Panc1 (cell line): ENCODE measurements around the gene AOC3. TPM values are rescaled to one million over a fixed set of nuclear protein-coding genes. Genes with fewer than 3 reads are reported as not detected.
"Not testable (repeated sequence)": the region's sequence is repeated elsewhere in the genome, so short reads cannot be mapped to it uniquely, and the experiment has no call there.

Experiments
- ATAC-seq: fragments of 200-7000 bp; cut with Tn5 transposase; 2 replicates; pipeline ENCODE4 v1.9.1; 2020; ENCODE audit warnings: mild to moderate bottlenecking, moderate library complexity
- BruUV-seq: library from RNA; stranded (reverse); fragments of 400-500 nt; replicated peaks from 2 replicates; lab custom pipeline; 2021; lab: Mats Ljungman, UMichigan
- CTCF ChIA-PET: fragments of 300-600 bp; sonication (Branson Sonifier 250); formaldehyde crosslinking; loops from one replicate; lab custom pipeline; 2022; ENCODE audit warnings: antibody characterized with exemption; lab: Charles Lee
- POLR2A ChIA-PET: fragments of 300-600 bp; sonication (Branson Sonifier 250); formaldehyde crosslinking; loops from one replicate; lab custom pipeline; 2022; ENCODE audit warnings: antibody characterized with exemption; lab: Charles Lee
- DNase-seq: peaks from one replicate; pipeline ENCODE4 v3.0.0-alpha.2; 2010; ENCODE audit warnings: low read depth, low spot score
- H3K27ac ChIP-seq: 2 replicates; pipeline ENCODE4 v1.5.1; 2011; ENCODE audit warnings: mild to moderate bottlenecking, low read length, inconsistent platforms
- H3K27me3 ChIP-seq: fragments of 200-500 bp; sonication (Bioruptor generic); 2 replicates; pipeline ENCODE4 v1.6.0; 2014; ENCODE audit warnings: low read length, inconsistent platforms; ENCODE audit not compliant: control insufficient read depth, insufficient read depth
- H3K36me3 ChIP-seq: fragments of 200-500 bp; sonication (Bioruptor generic); 2 replicates; pipeline ENCODE4 v1.5.1; 2014; ENCODE audit warnings: inconsistent platforms, mild to moderate bottlenecking, low read length, moderate library complexity; ENCODE audit not compliant: control insufficient read depth, insufficient read depth
- H3K4me1 ChIP-seq: 2 replicates; pipeline ENCODE4 v1.5.1; 2011; ENCODE audit warnings: inconsistent platforms, mild to moderate bottlenecking, low read length, moderate library complexity; ENCODE audit not compliant: control insufficient read depth, insufficient read depth
- H3K4me3 ChIP-seq, 2 experiments: 2 replicates each; pipeline ENCODE4 v1.5.1; 2011 to 2012; ENCODE audit warnings: low read depth in 2 of 2, low read length in 2 of 2, mild to moderate bottlenecking in 2 of 2, inconsistent platforms in 1 of 2, moderate library complexity in 1 of 2
- H3K9me3 ChIP-seq: fragments of 200-500 bp; sonication (Bioruptor generic); 2 replicates; pipeline ENCODE4 v1.5.1; 2014; ENCODE audit warnings: low read depth, mild to moderate bottlenecking, inconsistent platforms, low read length, moderate library complexity; ENCODE audit not compliant: control insufficient read depth, insufficient read depth
- CTCF ChIP-seq: fragments of 450-650 bp; IDR thresholded peaks from 2 replicates; pipeline ENCODE4 v1.5.1; 2017; ENCODE audit warnings: mild to moderate bottlenecking
- POLR2AphosphoS5 ChIP-seq: IDR thresholded peaks from 2 replicates; pipeline ENCODE4 v1.6.1; 2012; ENCODE audit warnings: mild to moderate bottlenecking, low read depth, low read length, moderate library complexity
- REST ChIP-seq, 2 experiments: IDR thresholded peaks; 2 replicates each; pipeline ENCODE4 v1.6.1; 2011 to 2012; ENCODE audit warnings: low read depth in 2 of 2, control low read depth in 1 of 2, low read length in 1 of 2, mild to moderate bottlenecking in 1 of 2, moderate library complexity in 1 of 2; ENCODE audit not compliant: insufficient read depth in 1 of 2
- SIN3A ChIP-seq: IDR thresholded peaks from 2 replicates; pipeline ENCODE4 v1.6.1; 2012; ENCODE audit warnings: low read depth, mild to moderate bottlenecking, low read length, moderate library complexity, borderline replicate concordance; ENCODE audit not compliant: insufficient read depth
- TCF7L2 ChIP-seq: IDR thresholded peaks from 2 replicates; pipeline ENCODE4 v1.6.1; 2011; ENCODE audit warnings: mild to moderate bottlenecking, low read depth, low read length, inconsistent platforms
- in situ Hi-C: cut with HindIII; loops from 2 replicates; pipeline ENCODE4 v1.10.0; 2016; ENCODE audit warnings: low sequenced_read_pairs, low pct_unique_long_range_greater_than_20kb
- intact Hi-C: fragments of 100-400 bp; cut with micrococcal nuclease; formaldehyde crosslinking; loops from one replicate; pipeline ENCODE4 v1.10.0; 2022; ENCODE audit not compliant: unreplicated experiment
- total RNA-seq: library from RNA; stranded (reverse); gene quantifications from one replicate; pipeline ENCODE4 v1.2.1, GENCODE V29; 2021; ENCODE audit not compliant: unreplicated experiment

Gene AOC3
- total RNA-seq, 1 experiment from 2014 or later = 0.21 TPM

GRCh38 chr17:42880776-42881310 is 29.8 kb downstream of the AOC3 start:
- H3K36me3 ChIP-seq = no peaks in the 10 kb centered on the region
- CTCF ChIA-PET = no interaction called here
- TF ChIP-seq TCF7L2 (no peak), POLR2AphosphoS5 (no peak), REST (IDR thresholded peaks at IDR 0.05; ENCODE audit: insufficient read depth in 1 of 2, low read depth in 2 of 2, low read length in 1 of 2) (no peak), CTCF (no peak), SIN3A (no peak)
- H3K4me3 ChIP-seq = no peak overlapping the region
- no peak overlapping the region for H3K27ac ChIP-seq
- in situ Hi-C loops = no loop called here
- ATAC-seq (no peak), DNase-seq (no peak)
- intact Hi-C loops = no loop called here
- H3K9me3 ChIP-seq = no peaks in the 10 kb centered on the region
- H3K27me3 ChIP-seq = no peaks in the 10 kb centered on the region
- BruUV-seq = no TSS peak
- POLR2A ChIA-PET = no interaction called here
- H3K4me1 ChIP-seq = no peaks in the 10 kb centered on the region

- in situ Hi-C loops, intact Hi-C loops, H3K27ac ChIP-seq, CTCF ChIA-PET, POLR2A ChIA-PET, H3K9me3 ChIP-seq, H3K36me3 ChIP-seq, BruUV-seq, DNase-seq, H3K4me3 ChIP-seq, H3K4me1 ChIP-seq, ATAC-seq, H3K27me3 ChIP-seq: not testable (repeated sequence)
Measured at GRCh38 chr17:42881706-42882105, 30.7 kb downstream of the AOC3 start.

GRCh38 chr17:42882166-42882565 is 31.2 kb downstream of the AOC3 start:
- H3K9me3 ChIP-seq = no peaks in the 10 kb centered on the region
- CTCF ChIA-PET = no interaction called here
- H3K27me3 ChIP-seq = no peaks in the 10 kb centered on the region
- no peaks in the 10 kb centered on the region for H3K4me1 ChIP-seq
- no peaks in the 10 kb centered on the region for H3K36me3 ChIP-seq
- no peak overlapping the region for H3K27ac ChIP-seq
- intact Hi-C loops (no loop called here), in situ Hi-C loops (no loop called here)
- no peak for DNase-seq
- POLR2A ChIA-PET = no interaction called here
- H3K4me3 ChIP-seq = no peak overlapping the region
- TF ChIP-seq SIN3A (no peak), CTCF (no peak), REST (IDR thresholded peaks at IDR 0.05; ENCODE audit: insufficient read depth in 1 of 2, low read depth in 2 of 2, low read length in 1 of 2) (no peak), POLR2AphosphoS5 (no peak), TCF7L2 (no peak)
- BruUV-seq = no TSS peak
- ATAC-seq = no peak
